Stimulated activated CD4-positive, alpha-beta T cell treated with anti-CD3 and anti-CD28 coated beads, Interleukin-15, amount 100 ng/mL, for 48 hours (primary cell): Measurements from ENCODE around the gene PDLIM7.
A peak's percentile ranks its signal among the peaks of the same experiment; 100 is the strongest.
"Not testable (repeated sequence)": the region's sequence is repeated elsewhere in the genome, so short reads cannot be mapped to it uniquely, and the experiment has no call there.

Source experiments
- DNase-seq, 2 donors: peaks; one replicate each; pipeline ENCODE4 v3.0.0-alpha.2; 2020; ENCODE audit warnings: low read depth in 2 of 2

The PDLIM7 gene

GRCh38 chr5:177497292-177498012 is at the start of gene PDLIM7:
Gene PDLIM7 (minus strand): TSS chr5:177497604. CDS start chr5:177496512, 1,092 bp downstream.
- DNase-seq, result peak; percentile 89 to 96

- DNase-seq, result no peak
These were observed 48.9 kb upstream of the PDLIM7 start for GRCh38 chr5:177546258-177546741.

GRCh38 chr5:177545487-177546257 is 48.3 kb upstream of the PDLIM7 start:
- no peak for DNase-seq

- DNase-seq, result no peak
These were observed 45.5 kb upstream of the PDLIM7 start for GRCh38 chr5:177542816-177543465.

- DNase-seq, result no peak
These were observed 43.0 kb upstream of the PDLIM7 start for GRCh38 chr5:177540438-177540837.

GRCh38 chr5:177539411-177539810 is 42.0 kb upstream of the PDLIM7 start:
- no peak for DNase-seq

GRCh38 chr5:177538876-177539275 is 41.5 kb upstream of the PDLIM7 start:
- no peak for DNase-seq

GRCh38 chr5:177537389-177538361 is 40.3 kb upstream of the PDLIM7 start:
- DNase-seq, result no peak

- no peak for DNase-seq
These were observed 39.0 kb upstream of the PDLIM7 start for GRCh38 chr5:177536386-177536785.

GRCh38 chr5:177535125-177535524 is 37.7 kb upstream of the PDLIM7 start:
- no peak for DNase-seq

GRCh38 chr5:177534433-177534832 is 37.0 kb upstream of the PDLIM7 start:
- not testable (repeated sequence) for DNase-seq

- DNase-seq, result no peak
These were observed 34.0 kb upstream of the PDLIM7 start for GRCh38 chr5:177531209-177531940.

- DNase-seq, result no peak
These were observed 33.2 kb upstream of the PDLIM7 start for GRCh38 chr5:177530638-177531037.

- no peak for DNase-seq
These were observed 32.1 kb upstream of the PDLIM7 start for GRCh38 chr5:177529247-177530203.

GRCh38 chr5:177528631-177529030 is 31.2 kb upstream of the PDLIM7 start:
- no peak for DNase-seq

GRCh38 chr5:177527595-177527994 is 30.2 kb upstream of the PDLIM7 start:
- DNase-seq, result no peak

GRCh38 chr5:177526791-177527190 is 29.4 kb upstream of the PDLIM7 start:
- no peak for DNase-seq

- DNase-seq, result no peak
These were observed 28.8 kb upstream of the PDLIM7 start for GRCh38 chr5:177526191-177526590.

GRCh38 chr5:177524941-177525655 is 27.7 kb upstream of the PDLIM7 start:
- no peak for DNase-seq
